Measurements from ENCODE around the gene RMRP.
A peak's percentile ranks its signal among the peaks of the same experiment; 100 is the strongest.
"Not testable (repeated sequence)": the region's sequence is repeated elsewhere in the genome, so short reads cannot be mapped to it uniquely, and the experiment has no call there.

Gene RMRP

DNA sequence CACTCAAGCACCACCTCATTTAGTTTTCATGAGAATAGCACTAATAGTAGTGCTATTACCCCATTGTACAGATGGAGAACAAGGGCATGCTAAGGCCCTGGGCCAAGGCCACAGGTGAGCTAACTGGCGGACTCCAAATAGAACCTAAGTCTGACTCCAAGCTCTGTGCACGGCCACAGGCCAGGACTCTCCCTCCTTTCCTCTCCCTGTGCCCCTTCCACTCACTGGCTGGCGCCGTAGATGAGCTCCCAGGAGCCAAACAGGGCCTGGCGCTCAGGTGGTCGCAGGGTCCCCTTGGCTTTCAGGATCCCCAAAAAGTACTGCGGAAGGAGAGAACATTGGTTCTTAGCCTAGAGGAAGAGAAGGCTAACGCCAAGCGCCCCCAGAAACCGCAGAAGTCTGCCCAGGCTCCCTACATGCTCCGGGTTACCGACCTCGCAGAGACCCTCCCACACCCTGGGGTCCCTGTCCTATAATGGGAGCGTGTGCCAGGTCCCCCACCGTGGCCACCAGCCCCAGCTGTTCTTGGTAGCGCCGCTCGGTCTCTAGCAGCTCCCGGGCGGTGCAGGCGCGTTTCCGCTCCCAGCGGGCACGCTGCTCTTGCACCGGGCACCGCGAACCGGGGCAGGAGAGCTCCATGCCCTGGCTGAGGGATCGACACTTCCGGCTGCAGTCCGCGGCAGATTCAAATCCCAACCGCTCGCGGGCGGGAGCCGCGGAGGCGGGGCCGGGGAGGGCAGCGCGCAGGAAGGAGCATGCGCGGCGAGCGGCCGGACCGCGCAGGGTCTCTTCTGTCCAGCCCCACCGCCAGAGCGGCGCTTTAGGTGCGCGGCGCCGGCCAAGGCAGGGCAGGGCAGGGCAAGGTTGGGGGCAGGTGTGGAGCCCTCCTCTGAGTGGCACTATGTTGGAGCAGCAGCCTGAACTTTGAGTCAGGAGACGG, 7.0 kb upstream of the RMRP start, which contains the start of gene ARHGEF39:
Gene ARHGEF39, minus strand, starts transcription at position 665 of the 940 bp plus-strand sequence. Its CDS starts 26 bp downstream, at position 639.
- DNase-seq = peak; percentile 14 to 32

DNA sequence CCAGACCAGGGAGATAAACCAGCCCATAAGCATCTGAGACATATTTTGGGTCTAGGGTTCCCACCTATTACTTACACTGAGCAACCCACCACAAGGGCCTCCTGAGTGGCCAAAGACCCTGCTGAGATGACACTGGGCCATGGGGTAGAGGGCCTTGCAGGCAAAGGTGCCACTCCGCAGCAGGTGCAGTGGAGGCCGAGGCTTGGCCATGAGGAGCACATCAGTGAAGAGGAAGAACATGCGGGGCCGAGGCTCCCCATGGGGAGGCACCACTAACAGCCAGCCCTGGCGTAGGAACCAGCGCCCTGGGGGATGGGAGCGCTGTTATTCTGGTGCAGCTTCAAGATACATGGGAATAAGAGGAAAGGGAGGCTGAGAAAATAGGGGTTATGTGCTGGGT, 4.6 kb upstream of the RMRP start:
- DNase-seq = no peak

DNA sequence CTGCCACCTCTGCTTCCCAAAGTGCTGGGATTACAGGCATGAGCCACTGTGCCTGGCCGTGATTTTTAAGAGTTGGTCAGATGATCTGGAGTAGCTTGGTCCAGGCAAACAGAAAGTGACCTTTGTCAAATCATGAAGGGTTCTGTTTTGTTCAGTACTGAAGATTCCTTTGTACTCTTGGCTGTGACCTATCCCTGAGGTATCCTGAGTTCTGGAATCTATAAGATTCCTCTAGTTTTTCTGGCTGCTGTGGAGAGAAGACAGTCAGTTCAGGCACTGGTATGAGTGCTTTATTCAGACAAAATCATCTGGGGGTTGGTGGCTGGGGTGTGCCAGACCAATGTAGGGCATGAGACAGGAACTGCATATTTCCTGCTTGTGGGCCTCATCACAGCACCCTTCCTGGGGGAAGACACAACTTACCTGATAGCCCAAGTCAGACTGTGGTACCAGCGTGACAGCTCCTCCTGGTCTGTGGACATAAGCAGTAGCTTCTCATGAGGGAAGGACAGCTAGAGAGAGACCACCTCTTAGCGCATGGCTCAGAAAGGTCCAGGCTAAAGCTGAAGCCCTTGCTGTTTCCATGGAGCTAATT, 4.0 kb upstream of the RMRP start:
- DNase-seq = no peak

DNA sequence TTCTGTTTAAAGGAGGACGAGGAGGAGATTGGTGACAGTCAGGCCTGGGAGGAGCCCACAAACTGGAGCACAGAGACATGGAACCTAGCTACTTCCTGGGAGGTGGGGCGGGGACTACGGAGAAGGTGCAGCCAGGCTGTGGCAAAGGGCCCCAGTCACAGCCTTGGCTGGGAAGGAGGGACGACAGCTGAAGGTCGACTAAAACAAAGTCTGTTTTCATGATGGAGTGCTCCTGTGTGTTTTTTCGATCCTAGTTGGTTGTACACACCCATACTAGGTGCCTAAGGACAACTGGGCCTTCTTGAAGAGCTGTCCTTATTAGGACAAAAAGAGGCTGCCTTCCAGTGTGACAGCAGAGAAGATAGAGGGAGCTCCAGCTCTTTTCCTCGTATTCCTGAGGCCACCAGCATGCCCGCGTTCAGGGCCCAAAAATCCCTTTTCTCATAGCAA, 3.2 kb upstream of the RMRP start:
- DNase-seq = no peak

DNA sequence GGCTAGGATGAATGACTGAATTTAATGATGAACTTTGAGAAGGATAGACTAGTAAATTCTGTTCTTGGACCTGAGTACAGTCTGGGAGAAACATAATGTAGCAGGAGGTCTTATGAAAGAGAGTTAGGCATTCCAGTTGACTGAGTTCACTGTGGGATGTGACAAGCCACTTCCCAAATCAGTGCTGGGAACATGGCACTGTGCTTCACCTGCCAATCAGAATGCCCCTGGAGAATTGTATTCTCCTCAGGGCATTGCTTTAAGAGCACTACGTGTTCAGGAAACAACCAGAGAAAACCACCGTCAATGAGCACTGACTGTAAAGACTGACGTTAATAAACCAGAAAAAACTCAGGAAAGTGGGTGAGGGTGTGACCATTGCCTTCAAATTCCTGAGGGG, 1.5 kb upstream of the RMRP start:
- no peak for DNase-seq

DNA sequence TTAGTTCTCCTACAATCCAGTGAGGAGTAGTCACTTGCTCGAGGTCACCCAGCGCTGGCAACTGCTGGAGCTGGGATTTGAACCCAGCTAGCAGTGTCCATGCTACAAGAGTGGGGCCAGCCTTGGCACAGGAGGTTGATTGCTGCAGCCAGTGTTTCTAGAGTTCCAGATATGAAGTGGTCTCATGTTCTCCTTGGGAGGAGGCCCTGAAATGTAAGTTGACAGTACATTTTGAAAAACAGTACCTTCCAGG, 1.1 kb upstream of the RMRP start:
- DNase-seq = no peak

DNA sequence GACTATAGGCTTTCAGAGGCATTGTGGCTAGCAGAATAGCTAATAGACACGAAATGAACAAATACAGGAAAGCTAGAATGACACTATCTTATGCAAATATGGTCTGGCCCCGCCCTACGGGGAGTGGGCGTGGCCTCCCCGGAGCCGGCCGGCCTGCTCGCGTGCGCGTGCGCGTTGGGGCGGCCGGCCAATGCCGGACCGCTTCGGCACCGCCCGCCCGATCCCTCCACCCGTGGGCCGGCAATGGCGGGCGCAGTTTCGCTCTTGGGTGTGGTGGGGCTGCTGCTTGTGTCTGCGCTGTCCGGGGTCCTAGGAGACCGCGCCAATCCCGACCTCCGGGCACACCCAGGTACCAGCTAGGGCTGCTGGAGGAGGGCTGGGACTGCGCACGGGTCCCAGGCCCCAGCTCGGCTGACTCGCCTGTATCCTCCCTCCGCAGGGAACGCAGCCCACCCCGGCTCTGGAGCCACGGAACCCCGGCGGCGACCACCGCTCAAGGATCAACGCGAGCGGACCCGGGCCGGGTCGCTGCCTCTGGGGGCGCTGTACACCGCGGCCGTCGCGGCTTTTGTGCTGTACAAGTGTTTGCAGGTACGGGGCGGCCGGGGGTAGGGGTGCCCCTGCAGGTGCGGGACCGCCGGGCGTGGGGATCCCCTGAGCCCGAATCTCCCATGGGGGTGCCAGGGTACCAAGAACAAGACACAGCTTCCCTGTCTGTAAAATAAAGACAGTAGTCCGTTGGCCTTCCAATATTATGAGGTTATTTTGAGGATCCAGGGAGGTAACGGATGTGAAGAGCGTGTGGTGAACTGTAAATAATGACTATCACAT, 533 bp upstream of the RMRP start, which contains the start of gene CCDC107:
Gene CCDC107, plus strand, starts transcription at position 156 of the 831 bp plus-strand sequence. Its CDS starts 88 bp downstream, at position 244.
- peak; percentile 67 to 79 for DNase-seq

DNA sequence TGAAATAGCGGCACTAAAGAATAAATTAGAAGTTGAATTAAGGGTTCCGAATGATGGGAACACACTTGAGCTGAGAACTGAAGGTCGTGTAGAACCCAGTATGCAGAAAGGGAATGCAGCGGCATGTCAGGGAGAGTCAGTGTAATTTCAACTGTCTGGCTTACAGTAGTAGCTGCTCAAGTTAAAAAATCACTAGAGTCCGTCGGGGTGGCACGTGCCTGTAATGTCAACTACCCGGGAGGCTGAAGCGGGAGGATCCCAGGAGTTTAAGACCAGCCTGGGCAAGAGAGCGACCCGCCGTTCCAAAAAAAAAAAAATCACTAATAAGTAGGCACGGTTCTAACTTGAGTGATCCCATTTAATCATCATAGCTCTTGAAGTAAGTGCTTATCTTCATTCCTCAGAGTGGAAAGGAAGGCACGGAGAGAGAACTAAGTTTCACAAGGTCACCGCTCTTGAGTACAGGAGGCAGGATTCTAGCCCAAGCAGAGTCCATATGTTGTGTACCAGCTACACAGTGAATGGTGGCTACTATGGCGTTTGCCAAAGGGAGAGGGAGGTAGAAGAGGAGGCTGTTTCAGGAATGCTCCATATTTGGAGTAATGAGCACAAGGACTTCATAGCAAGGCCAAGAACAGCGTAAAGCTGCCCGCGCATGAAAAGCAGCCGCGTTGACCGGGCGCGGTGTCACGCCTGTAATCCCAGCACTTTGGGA, 831 bp downstream of the RMRP start:
- DNase-seq = no peak

DNA sequence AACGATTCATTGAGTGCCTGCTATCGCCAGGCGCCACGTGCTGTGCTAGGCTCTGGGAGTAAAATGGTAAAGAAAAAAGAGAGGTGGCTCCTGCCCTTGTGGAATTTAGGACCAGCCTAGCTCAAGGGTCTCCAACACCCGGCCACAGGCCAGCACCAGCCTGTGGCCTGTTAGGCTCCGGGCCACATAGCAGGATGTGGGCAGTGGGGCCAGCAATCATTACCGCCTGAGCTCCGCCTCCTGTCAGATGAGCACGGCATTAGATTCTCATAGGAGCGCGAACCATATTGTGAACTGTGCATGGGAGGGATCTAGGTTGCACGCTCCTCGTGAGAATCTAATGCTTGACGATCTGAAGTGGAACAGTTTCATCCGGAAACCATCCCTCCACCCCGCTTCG, 1.5 kb downstream of the RMRP start:
- DNase-seq = no peak

DNA sequence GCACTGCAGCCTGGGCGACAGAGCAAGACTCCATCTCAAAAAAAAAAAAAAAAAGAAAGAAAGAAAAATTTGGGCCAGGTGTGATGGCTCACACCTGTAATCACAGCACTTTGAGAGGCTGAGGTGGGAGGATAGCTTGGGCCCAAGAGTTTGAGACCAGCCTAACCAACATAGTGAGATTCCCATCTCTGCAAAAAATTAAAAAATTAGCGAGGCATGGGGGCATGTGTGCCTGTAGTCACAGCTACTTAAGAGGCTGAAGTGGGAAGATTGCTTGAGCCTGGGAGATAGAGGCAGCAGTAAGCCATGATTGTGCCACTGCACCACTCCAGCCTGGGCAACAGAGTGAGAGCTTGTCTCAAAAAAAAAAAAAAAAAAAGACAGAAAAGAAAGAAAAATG, 4.2 kb downstream of the RMRP start:
- DNase-seq = no peak

DNA sequence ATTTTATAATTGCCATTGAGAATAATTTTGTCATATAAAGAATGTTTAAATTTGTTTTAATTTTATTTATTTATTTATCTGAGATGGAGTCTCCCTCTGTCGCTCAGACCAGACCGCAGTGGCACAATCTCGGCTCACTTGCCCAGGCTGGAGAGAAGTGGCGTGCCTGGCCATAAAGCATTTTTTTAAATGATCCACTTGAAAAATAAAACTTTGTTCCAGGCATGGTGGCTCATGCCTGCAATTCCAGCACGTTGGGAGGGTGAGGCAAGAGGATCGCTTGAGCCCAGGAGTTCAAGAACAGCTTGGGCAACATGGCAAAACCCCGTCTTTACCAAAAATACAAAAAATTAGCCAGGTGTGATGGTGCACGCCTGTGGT, 5.0 kb downstream of the RMRP start:
- DNase-seq = no peak

DNA sequence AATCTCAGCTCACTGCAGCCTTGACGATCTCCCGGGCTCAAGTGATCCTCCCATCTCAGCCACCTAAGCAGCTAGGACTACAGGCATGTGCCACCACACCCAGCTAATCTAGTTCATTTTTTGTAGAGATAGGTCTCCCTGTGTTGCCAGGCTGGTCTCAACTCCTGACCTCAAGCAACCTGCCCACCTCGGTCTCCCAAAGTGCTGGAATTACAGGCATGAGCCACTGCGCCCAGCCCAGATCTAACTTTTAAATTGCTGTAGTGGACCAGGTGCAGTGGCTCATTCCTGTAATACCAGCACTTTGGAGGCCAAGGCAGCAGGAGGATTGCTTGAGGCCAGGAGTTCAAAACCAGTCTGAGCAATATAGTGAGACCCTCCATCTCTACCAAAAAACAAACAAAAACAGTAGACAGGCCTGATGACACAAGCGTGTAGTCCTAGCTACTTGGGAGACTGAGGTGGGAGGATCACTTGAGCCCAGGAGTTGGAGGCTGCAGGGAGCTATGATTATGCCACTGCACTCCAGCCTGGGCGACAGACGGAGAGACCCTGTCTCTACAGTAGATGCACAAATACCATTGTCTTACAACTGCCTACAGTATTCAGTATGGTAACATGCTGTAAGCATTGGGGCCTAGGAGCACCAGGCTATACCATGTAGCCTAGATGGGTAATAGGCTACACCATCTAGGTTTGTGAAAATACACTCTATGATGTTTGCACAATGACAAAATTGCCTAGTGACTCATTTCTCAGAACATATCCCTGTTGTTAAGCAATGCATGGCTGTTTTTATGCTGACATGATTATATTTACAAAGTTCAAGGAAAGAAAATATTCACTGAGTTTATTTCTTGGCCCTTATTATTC, 5.6 kb downstream of the RMRP start:
- DNase-seq = no peak

DNA sequence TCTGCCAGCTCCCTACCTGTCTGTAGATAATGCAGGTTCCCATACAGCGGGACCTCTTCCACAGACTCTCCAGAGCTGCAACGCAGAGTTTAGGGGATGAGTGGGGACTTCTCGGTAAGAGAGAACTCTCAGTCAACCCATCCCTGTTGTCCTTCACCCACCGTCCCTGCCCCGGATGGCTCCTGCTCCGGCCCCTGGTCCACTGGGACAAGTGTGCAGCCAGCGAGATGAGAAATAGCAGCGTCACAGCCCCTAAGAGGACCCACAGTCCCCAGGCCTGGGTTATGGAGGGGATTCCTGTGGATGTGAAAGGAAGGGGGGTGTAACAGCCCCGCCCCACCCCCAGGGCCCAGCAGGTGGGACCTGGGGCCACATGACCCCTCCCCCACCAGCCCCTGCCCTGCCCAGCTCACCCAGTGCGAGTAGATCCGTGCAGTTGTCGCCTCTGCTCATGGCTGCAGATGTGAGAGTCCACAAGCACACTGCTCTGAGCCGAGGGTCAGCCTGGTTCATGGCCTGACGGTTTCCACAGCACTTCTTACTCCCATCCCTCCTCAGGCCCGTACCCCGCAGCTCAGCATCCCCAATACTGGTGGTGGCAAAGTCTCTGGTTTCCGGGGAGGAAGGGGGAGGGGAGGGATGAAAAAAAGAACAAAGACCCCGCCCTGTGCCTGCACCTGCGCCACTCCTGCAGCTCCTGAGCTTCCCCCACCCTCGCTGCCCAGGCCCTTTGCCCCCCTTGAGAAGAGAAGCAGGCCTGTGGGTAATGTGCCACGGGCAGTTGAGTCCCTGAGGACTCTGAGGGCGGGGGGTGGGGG, 7.3 kb downstream of the RMRP start, which contains the start of gene SIT1:
Gene SIT1, minus strand, starts transcription at position 591 of the 818 bp plus-strand sequence. Its CDS starts 78 bp downstream, at position 513.
- no peak for DNase-seq

DNA sequence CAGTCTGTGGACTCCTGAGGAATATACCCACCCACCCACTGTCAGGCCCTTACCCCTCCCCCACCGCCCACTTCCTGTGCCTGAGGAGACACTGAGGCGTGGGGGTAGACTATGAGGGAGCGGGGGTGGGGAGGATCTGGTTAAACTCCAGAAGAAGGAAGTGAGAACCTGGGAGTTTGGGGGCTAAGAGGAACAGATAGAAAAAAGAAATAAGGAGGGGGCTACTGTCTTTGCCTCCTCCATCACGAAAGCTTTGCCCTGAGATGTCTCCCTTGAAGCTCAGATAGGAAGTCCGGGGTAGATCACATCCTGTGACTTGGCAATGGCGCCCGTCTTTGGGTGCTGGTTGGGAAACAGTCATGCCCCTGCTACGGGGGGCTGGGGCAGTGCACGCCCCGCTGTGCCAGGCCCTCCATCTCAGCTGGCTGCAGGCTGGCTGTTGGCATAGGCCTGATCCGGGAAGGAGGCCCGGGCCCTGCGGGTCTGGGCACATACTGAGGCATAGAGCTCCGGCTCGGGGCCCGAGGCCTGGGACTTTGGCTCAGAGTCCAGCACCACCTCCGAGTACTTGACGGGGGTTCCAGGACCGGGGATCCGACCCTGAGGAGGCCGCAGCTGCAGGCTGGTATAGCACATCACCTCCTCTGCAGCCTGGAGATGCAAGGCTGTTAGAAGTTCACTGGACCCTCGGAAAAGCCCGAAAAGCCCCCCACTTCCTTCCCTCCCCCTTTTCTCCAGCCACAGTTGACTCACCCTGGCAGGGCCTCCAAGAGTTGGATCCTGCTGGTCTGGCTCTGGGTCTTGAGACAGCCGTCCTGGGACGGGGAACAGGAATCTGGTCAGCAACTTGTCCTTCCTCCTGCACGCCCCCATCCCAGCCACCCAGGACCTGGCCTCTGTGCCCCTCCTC, 8.1 kb downstream of the RMRP start:
- peak in 1 of 2 donors; percentile 56 for DNase-seq

DNA sequence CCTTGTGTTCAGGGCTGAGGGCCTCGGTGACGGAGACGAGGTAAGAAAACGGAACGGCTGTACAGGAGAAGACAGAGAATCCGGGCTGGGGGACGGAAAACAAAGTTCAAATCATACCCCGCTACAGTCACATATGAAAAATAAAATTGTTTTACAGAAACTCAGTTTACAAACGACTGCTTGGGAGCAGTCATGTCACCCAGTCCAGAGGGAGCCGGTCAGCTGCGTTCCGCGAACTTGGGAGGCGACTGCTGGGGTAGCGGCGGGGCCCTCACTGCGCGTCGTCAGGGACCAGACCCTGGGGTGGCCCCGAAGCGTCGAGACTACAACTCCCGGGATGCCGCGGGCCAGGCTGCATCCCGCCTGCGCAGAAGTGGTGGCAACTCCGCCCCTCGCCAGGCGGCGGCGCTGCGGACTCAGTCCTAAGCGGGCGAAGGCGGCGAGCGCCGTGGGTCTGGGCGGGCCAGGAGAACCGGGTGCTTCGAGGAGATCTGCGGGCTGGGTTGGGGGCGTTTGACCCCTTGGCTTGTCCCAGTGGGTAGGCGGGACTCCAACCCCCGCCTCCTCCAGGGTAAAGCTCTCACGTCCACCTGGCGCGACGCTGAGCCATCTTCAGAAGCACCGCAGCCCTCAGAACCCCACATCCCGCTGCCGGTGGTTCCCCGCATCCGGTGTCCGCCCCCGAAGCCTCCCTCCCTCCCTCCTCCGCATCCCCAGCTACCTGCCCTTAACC, 11.1 kb downstream of the RMRP start:
- DNase-seq = peak; percentile 73 to 78

DNA sequence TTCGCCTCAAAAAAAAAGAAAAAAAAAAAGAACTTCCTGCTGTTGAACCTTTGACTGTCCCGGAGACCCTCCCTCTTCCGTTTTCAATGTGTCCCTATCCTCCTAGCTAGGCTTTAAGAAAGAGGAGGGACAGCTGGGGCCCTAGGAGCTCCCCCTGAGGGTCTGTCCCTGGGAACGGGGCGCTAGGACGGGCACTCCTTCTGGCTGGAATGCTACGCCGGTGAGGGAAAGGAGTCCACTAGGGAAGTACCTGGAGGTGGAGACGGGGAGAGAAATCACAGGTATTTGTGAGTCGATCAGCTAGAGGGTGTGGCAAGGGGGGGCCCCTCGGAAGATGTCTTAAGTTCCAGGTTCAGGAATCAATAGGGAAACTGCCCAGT, 11.7 kb downstream of the RMRP start:
- peak in 1 of 2 donors; percentile 41 for DNase-seq

DNA sequence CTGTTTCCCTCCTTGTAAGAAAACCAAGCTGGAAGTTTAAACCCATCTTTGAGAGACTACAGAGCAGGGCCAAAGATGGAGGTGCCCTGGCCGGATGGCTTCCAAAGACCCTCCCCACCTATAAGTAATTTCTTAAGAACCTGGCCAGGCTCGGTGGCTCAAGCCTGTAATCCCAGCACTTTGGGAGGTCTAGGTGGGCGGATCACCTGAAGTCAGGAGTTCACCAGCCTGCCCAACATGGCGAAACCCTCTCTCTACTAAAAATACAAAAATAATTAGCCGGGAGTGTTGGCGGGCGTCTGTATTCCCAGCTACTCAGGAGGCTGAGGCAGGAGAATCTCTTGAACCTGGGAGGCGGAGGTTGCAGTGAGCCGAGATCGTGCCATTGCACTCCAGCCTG, 12.1 kb downstream of the RMRP start:
- DNase-seq = not testable (repeated sequence)

DNA sequence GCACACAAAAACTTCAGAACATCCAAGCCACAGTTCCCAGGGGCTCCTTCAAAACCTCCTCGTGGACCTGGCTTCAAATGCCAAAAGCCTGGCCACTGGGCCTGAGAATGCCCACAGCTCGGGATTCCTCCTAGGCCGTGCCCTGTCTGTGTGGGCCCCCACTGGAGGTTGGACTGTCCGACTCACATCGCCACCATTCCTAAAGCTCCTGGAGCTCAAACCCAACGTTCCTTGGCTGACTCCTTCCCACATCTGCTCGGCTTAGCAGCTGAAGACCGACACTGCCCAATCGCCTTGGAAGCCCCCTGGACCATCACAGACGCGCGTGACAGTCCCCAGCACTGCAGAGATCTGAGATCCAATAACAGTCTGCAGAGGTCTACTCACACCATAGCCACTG, 14.8 kb downstream of the RMRP start:
- DNase-seq = no peak

DNA sequence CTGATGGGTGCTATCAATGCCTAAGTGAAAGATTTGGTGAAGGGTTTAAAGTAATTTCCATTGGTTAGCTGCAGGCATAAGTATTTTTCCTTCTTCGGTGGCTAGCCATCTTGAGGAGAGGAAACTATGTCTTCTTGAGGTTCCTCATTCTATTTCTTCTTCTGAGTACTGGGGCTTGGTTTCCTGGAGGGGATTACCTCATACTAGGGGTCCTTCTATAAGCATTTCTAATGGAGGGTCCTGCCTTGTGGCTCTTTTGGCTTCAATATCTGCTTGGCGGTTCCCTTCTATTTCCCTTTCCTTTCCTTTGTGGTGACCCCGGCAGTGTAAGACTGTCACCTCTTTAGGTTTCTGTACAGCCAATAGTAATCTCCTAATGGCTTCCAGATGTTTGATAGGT, 16.3 kb downstream of the RMRP start:
- DNase-seq = peak in 1 of 2 donors; percentile 9
